H1 (cell line): ENCODE measurements around the gene MSL1. TPM values are rescaled to one million over a fixed set of nuclear protein-coding genes. Genes with fewer than 3 reads are reported as not detected.

Source experiments
- CTCF ChIA-PET: fragments of 300-600 bp; sonication (Branson Sonifier 250); formaldehyde crosslinking; loops from one replicate; lab custom pipeline; 2021; ENCODE audit not compliant: partially characterized antibody; lab: Charles Lee
- POLR2A ChIA-PET: fragments of 300-600 bp; sonication (Branson Sonifier 250); formaldehyde crosslinking; loops from one replicate; lab custom pipeline; 2021; ENCODE audit warnings: inconsistent platforms; ENCODE audit not compliant: partially characterized antibody; lab: Charles Lee
- DNase-seq, 2 experiments: peaks; one replicate each; pipeline versions ENCODE4 v3.0.0 to v3.0.0-alpha.2; 2010 to 2022; ENCODE audit warnings: low spot score in 2 of 2, low read depth in 1 of 2, mixed read lengths in 1 of 2
- FAIRE-seq: peaks from 2 replicates; lab custom pipeline; 2011; peaks lifted over from hg19 to GRCh38; lab: Jason Lieb, UNC
- H2AFZ ChIP-seq: 2 replicates; pipeline ENCODE4 v1.8.1; 2012; ENCODE audit warnings: low read length, inconsistent platforms
- H2AK5ac ChIP-seq: 2 replicates; pipeline ENCODE4 v1.6.1; 2013; ENCODE audit warnings: low read depth, low read length
- H2BK120ac ChIP-seq: replicated peaks from 2 replicates; pipeline ENCODE3; 2013; ENCODE audit warnings: low read depth, low read length, inconsistent platforms
- H2BK12ac ChIP-seq: 2 replicates; pipeline ENCODE4 v1.6.1; 2013; ENCODE audit warnings: low read depth, low read length
- H2BK15ac ChIP-seq: 2 replicates; pipeline ENCODE4 v1.6.1; 2013; ENCODE audit warnings: low read length
- H2BK20ac ChIP-seq: 2 replicates; pipeline ENCODE4 v1.6.1; 2013; ENCODE audit warnings: low read length
- H2BK5ac ChIP-seq: 2 replicates; pipeline ENCODE4 v1.6.1; 2013; ENCODE audit warnings: low read depth, low read length
- H3K14ac ChIP-seq: 2 replicates; pipeline ENCODE4 v1.6.1; 2013; ENCODE audit warnings: inconsistent platforms; ENCODE audit not compliant: insufficient read length
- H3K18ac ChIP-seq: 2 replicates; pipeline ENCODE4 v1.6.1; 2013; ENCODE audit warnings: low read length; ENCODE audit errors: extremely low read depth
- H3K23ac ChIP-seq: 2 replicates; pipeline ENCODE4 v1.6.1; 2013; ENCODE audit warnings: inconsistent platforms; ENCODE audit not compliant: insufficient read length
- H3K23me2 ChIP-seq: 2 replicates; pipeline ENCODE4 v1.6.1; 2013; ENCODE audit warnings: low read depth, low read length
- H3K27ac ChIP-seq: 2 replicates; pipeline ENCODE4 v1.6.1; 2011; ENCODE audit warnings: low read depth, low read length, inconsistent platforms
- H3K27me3 ChIP-seq, 4 experiments: replicated peaks in 1 of 4; 1 replicate in 1 of 4; 2 replicates in 3 of 4; pipeline versions ENCODE4 v1.6.1 to v1.8.1; 2011 to 2013; ENCODE audit warnings: low read length in 3 of 4, mild to moderate bottlenecking in 3 of 4, inconsistent platforms in 2 of 4, mixed read lengths in 2 of 4, moderate library complexity in 1 of 4; ENCODE audit not compliant: control insufficient read depth in 3 of 4, insufficient read depth in 3 of 4; ENCODE audit errors: extremely low read depth in 1 of 4
- H3K36me3 ChIP-seq, 4 experiments: 2 replicates each; pipeline versions ENCODE4 v1.6.1 to v1.8.1; 2011 to 2013; ENCODE audit warnings: mild to moderate bottlenecking in 4 of 4, low read length in 3 of 4, moderate library complexity in 2 of 4, control low read depth in 1 of 4, inconsistent platforms in 1 of 4; ENCODE audit not compliant: insufficient read depth in 4 of 4, control insufficient read depth in 2 of 4
- H3K4ac ChIP-seq: replicated peaks from 2 replicates; pipeline ENCODE3; 2013; ENCODE audit warnings: low read length, low read depth, mixed read lengths, inconsistent platforms; ENCODE audit not compliant: insufficient read length
- H3K4me1 ChIP-seq, 4 experiments: replicated peaks in 1 of 4; 1 replicate in 1 of 4; 2 replicates in 3 of 4; pipeline versions ENCODE4 v1.6.1 to v1.8.1; 2011 to 2013; ENCODE audit warnings: low read length in 3 of 4, inconsistent platforms in 2 of 4, mixed read lengths in 1 of 4; ENCODE audit not compliant: insufficient read depth in 4 of 4, control insufficient read depth in 3 of 4
- H3K4me2 ChIP-seq, 2 experiments: 2 replicates each; pipeline versions ENCODE4 v1.6.1 to v1.8.1; 2011 to 2013; ENCODE audit warnings: low read depth in 2 of 2, low read length in 2 of 2, control low read depth in 1 of 2, inconsistent platforms in 1 of 2, mild to moderate bottlenecking in 1 of 2; ENCODE audit not compliant: insufficient read depth in 1 of 2
- H3K4me3 ChIP-seq, 4 experiments: fragments of 200-600, 300-600 bp in 1 of 4; sonication (generic), shearing (Covaris generic), sonication (Bioruptor Twin) in 1 of 4; 2 replicates each; pipeline versions ENCODE4 v1.5.1 to v1.8.1; 2011 to 2016; ENCODE audit warnings: low read length in 4 of 4, low read depth in 3 of 4, control low read depth in 2 of 4, inconsistent platforms in 2 of 4, mild to moderate bottlenecking in 2 of 4, mixed read lengths in 1 of 4, moderate library complexity in 1 of 4; ENCODE audit not compliant: insufficient read depth in 2 of 4; ENCODE audit errors: extremely low read depth in 1 of 4
- H3K56ac ChIP-seq: replicated peaks from 2 replicates; pipeline ENCODE3; 2013; ENCODE audit warnings: low read depth, mild to moderate bottlenecking, mixed read lengths, low read length, inconsistent platforms; ENCODE audit not compliant: insufficient read length
- H3K79me1 ChIP-seq: 2 replicates; pipeline ENCODE4 v1.6.1; 2013; ENCODE audit warnings: low read depth, low read length, control low read depth
- H3K79me2 ChIP-seq, 2 experiments: 2 replicates each; pipeline versions ENCODE4 v1.6.1 to v1.8.1; 2012 to 2013; ENCODE audit warnings: low read length in 2 of 2, mild to moderate bottlenecking in 2 of 2, inconsistent platforms in 1 of 2; ENCODE audit not compliant: insufficient read depth in 2 of 2, control insufficient read depth in 1 of 2
- H3K9ac ChIP-seq, 4 experiments: replicated peaks in 1 of 4; 1 replicate in 1 of 4; 2 replicates in 3 of 4; pipeline versions ENCODE4 v1.6.1 to v1.8.1; 2011 to 2013; ENCODE audit warnings: low read depth in 3 of 4, low read length in 3 of 4, control low read depth in 2 of 4, mild to moderate bottlenecking in 2 of 4, moderate library complexity in 2 of 4, inconsistent platforms in 1 of 4; ENCODE audit errors: extremely low read depth in 1 of 4
- H3K9me3 ChIP-seq, 2 experiments: 2 replicates each; pipeline versions ENCODE4 v1.6.1 to v1.8.1; 2012 to 2013; ENCODE audit warnings: mild to moderate bottlenecking in 2 of 2, moderate library complexity in 2 of 2, control low read depth in 1 of 2, inconsistent platforms in 1 of 2, low read depth in 1 of 2, low read length in 1 of 2, mixed read lengths in 1 of 2; ENCODE audit not compliant: insufficient read depth in 2 of 2
- H4K20me1 ChIP-seq, 2 experiments: replicated peaks in 1 of 2; 2 replicates each; pipeline versions ENCODE3 to v1.8.1; 2011 to 2013; ENCODE audit warnings: inconsistent platforms in 2 of 2, low read length in 2 of 2, mild to moderate bottlenecking in 1 of 2; ENCODE audit not compliant: insufficient read depth in 2 of 2, control insufficient read depth in 1 of 2
- H4K5ac ChIP-seq: 2 replicates; pipeline ENCODE4 v1.6.1; 2013; ENCODE audit warnings: low read length, low read depth, mixed read lengths, inconsistent platforms; ENCODE audit not compliant: insufficient read length
- H4K8ac ChIP-seq: 2 replicates; pipeline ENCODE4 v1.8.0; 2013; ENCODE audit warnings: mild to moderate bottlenecking, moderate library complexity, low read length, inconsistent platforms; ENCODE audit not compliant: insufficient read depth; ENCODE audit errors: extremely low read depth
- H4K91ac ChIP-seq: replicated peaks from 2 replicates; pipeline ENCODE3; 2013; ENCODE audit warnings: low read length, mixed read lengths, inconsistent platforms; ENCODE audit not compliant: insufficient read length
- ASH2L ChIP-seq: fragments of 200-600, 300-600 bp; sonication (generic); IDR thresholded peaks from one replicate; pipeline ENCODE4 v1.7.1; 2017; ENCODE audit warnings: low read length
- CHD2 ChIP-seq: IDR thresholded peaks from 2 replicates; pipeline ENCODE4 v1.6.1; 2012; ENCODE audit warnings: low read length, improper control_type of control experiment
- EP300 ChIP-seq, 2 experiments: IDR thresholded peaks; 1 replicate in 1 of 2; 2 replicates in 1 of 2; pipeline ENCODE4 v1.6.1; 2011 to 2012; ENCODE audit warnings: low read depth in 2 of 2, low read length in 2 of 2, mild to moderate bottlenecking in 2 of 2, borderline replicate concordance in 1 of 2, inconsistent platforms in 1 of 2, moderate library complexity in 1 of 2
- WGBS, 2 experiments: shearing (Covaris generic) in 1 of 2; methylation state at CpG; one replicate each; pipeline versions ENCODE4 v1.1.6 to v1.1.7; 2013 to 2015; ENCODE audit warnings: low lambda C conversion rate in 2 of 2, mixed read lengths in 2 of 2, inconsistent platforms in 1 of 2, low coverage in 1 of 2, missing lambda C conversion rate in 1 of 2; ENCODE audit not compliant: insufficient replicate concordance in 2 of 2, insufficient coverage in 1 of 2, insufficient read length in 1 of 2; ENCODE audit errors: extremely low coverage in 1 of 2, missing lambda C conversion rate in 1 of 2; 5-methylcytosine and 5-hydroxymethylcytosine counted together
- polyA plus RNA-seq, 7 experiments: library from polyadenylated mRNA; depleted of rRNA in 3 of 7; stranded (reverse) in 5 of 7; unstranded in 2 of 7; fragments of >200 nt in 5 of 7; fragments of 200-250 nt in 2 of 7; gene quantifications; 1 replicate in 5 of 7; 2 replicates in 1 of 7; 4 replicates in 1 of 7; pipeline versions ENCODE4 v1.2.1 to v1.2.3, GENCODE V29; 2011 to 2013; ENCODE audit warnings: missing spikeins in 2 of 7, mixed read lengths in 2 of 7
- total RNA-seq: library from RNA; stranded (reverse); fragmentation: NEBNext Ultra II Directional; extraction: Animal tissue kit (Norgen Biotek cat#: 25700); gene quantifications from 2 replicates; pipeline ENCODE4 v1.2.1, GENCODE V29; 2021

The MSL1 gene
- total and polyA plus RNA-seq, 2 of the 8 experiments (the other 6 are each of a cell fraction or from before 2014, with no cell fraction given): 24.1 to 66.5 TPM

DNA sequence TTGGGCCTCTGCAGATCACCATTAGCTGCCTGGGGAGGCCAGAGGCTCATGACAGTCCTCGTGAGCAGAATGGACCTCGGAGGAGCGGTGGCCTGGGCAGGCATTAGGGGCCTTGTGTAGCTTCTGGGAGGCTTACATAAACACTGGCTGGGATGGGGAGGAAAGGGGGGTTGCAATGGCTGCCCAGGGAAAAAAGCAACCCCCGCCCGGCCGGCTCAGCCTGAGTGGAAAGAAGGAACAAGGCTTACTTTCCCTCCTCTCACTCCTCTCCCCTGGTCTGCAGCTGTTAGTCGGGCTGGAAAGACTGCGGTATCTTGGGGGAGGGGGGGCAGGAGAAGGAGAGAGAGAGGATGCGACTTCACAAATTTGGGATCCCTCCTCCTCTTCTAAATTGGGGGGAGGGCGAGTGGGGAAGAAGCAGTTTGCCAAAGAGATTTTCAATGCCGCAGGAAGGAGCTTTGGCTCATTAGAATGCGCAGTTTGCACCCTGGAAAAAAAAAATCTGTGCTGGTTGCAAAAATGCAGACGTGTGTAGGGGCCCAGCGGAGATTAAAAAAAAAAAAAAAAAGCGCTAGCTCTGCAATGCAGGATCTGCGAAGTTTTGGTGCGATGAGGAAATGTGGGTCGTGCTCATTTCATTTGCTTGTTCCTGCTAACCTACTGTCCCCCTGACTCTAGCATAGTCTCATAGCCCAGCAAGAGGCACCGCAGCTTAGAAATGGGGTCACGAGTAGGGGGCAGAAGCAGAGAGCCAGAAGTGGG is 14.8 kb upstream of the MSL1 start:
- FAIRE-seq: no peak
- H3K79me1 ChIP-seq: no peaks in the 10 kb centered on the region
- no peak overlapping the region for H3K4ac ChIP-seq
- TF ChIP-seq CHD2 (0 out of 2 replicates have a peak, but pooled peaks have one; percentile 16), EP300 (IDR thresholded peaks at IDR 0.05; ENCODE audit: borderline replicate concordance in 1 of 2, low read depth in 2 of 2, low read length in 2 of 2) (no peak), ASH2L (peak; percentile 63)
- no peak overlapping the region for H3K9ac ChIP-seq
- H2AK5ac ChIP-seq: peak overlapping the region; percentile 45; the same call in 1 of the 2 replicates
- H4K91ac ChIP-seq: peak overlapping the region; percentile 46
- H3K36me3 ChIP-seq: no peaks in the 10 kb centered on the region
- no peaks in the 10 kb centered on the region for H4K20me1 ChIP-seq
- CTCF ChIA-PET: interaction anchor here (0.7 to 2.8 kb wide), 16 partner anchors 8 to 238 kb away, joined by 3 to 10 read pairs (median 4); no protein-coding TSS in a partner anchor
- H3K14ac ChIP-seq: no peak overlapping the region
- no peaks in the 10 kb centered on the region for H3K23me2 ChIP-seq
- DNase-seq: no peak
- POLR2A ChIA-PET: interaction anchor here (0.7 to 20.8 kb wide), 15 partner anchors 9 to 1183 kb away, joined by 3 to 399 read pairs (median 4); partner anchors contain the start of genes CASC3, MED24 and MSL1
- no peak overlapping the region for H3K56ac ChIP-seq
- H2BK5ac ChIP-seq: peak overlapping the region; percentile 7; the same call in 1 of the 2 replicates
- peak overlapping the region; percentile 98 for H2BK12ac ChIP-seq
- H2BK15ac ChIP-seq: peak overlapping the region; percentile 94
- H4K5ac ChIP-seq: no peak overlapping the region
- H3K4me3 ChIP-seq: peak overlapping the region in 1 of 4 experiments; percentile 13; a peak in 2 of 8 replicates
- no peaks in the 10 kb centered on the region for H3K79me2 ChIP-seq
- H3K27me3 ChIP-seq: peaks cover 0 to 26% (median 19%) of the 10 kb centered on the region in 4 experiments; a peak in 6 of 7 replicates
- peak overlapping the region; percentile 28 for H2BK20ac ChIP-seq
- H3K23ac ChIP-seq: no peak overlapping the region
- peak overlapping the region; percentile 3 for H2BK120ac ChIP-seq
- no peaks in the 10 kb centered on the region for H3K9me3 ChIP-seq
- H3K18ac ChIP-seq: peak overlapping the region; percentile 84
- 38% methylated on average over 19 of the region's 20 CpGs; no CpG with 5 or more reads in 1 of the 2 experiments for WGBS, 2 experiments
- peak overlapping the region; percentile 82 for H2AFZ ChIP-seq
- H3K4me2 ChIP-seq: peak overlapping the region; percentile 46 to 50; a peak in 3 of 4 replicates
- H3K4me1 ChIP-seq: peaks cover 34 to 48% (median 43%) of the 10 kb centered on the region in 4 experiments
- H4K8ac ChIP-seq: peak overlapping the region; percentile 88; the same call in 1 of the 2 replicates
- H3K27ac ChIP-seq: no peak overlapping the region
